GM23248 (cell line): Measurements from ENCODE around the gene WASF2. TPM values are rescaled to one million over a fixed set of nuclear protein-coding genes. Genes with fewer than 3 reads are reported as not detected.
"Not testable (repeated sequence)": the region's sequence is repeated elsewhere in the genome, so short reads cannot be mapped to it uniquely, and the experiment has no call there.

Experiments used
- DNase-seq: peaks from one replicate; pipeline ENCODE4 v3.0.0-alpha.2; 2015
- H2AFZ ChIP-seq: fragments of 200-600 bp; sonication (generic); 2 replicates; pipeline ENCODE4 v1.6.1; 2016; ENCODE audit warnings: antibody characterized with exemption
- H3F3A ChIP-seq: fragments of 200-600 bp; sonication (generic); 2 replicates; pipeline ENCODE4 v1.6.1; 2016; ENCODE audit warnings: mild to moderate bottlenecking, antibody characterized with exemption, mixed run types; ENCODE audit not compliant: insufficient read depth
- H3K27ac ChIP-seq: fragments of 200-600 bp; sonication (generic); 2 replicates; pipeline ENCODE4 v1.5.1; 2016; ENCODE audit warnings: mild to moderate bottlenecking
- H3K27me3 ChIP-seq: fragments of 200-600 bp; sonication (generic); replicated peaks from 2 replicates; pipeline ENCODE4 v1.6.1; 2016; ENCODE audit warnings: mild to moderate bottlenecking; ENCODE audit not compliant: insufficient read depth
- H3K36me3 ChIP-seq: fragments of 200-600 bp; sonication (generic); 2 replicates; pipeline ENCODE4 v1.6.1; 2016; ENCODE audit warnings: low read depth, mild to moderate bottlenecking
- H3K4me1 ChIP-seq: fragments of 200-600 bp; sonication (generic); 2 replicates; pipeline ENCODE4 v1.6.1; 2016; ENCODE audit warnings: mild to moderate bottlenecking; ENCODE audit not compliant: insufficient read depth
- H3K4me2 ChIP-seq: fragments of 200-600 bp; sonication (generic); one replicate; pipeline ENCODE4 v1.6.1; 2016; ENCODE audit warnings: mild to moderate bottlenecking; ENCODE audit not compliant: unreplicated experiment
- H3K4me3 ChIP-seq: fragments of 200-600 bp; sonication (generic); 2 replicates; pipeline ENCODE4 v1.5.1; 2016; ENCODE audit warnings: mild to moderate bottlenecking
- H3K79me2 ChIP-seq: fragments of 200-600 bp; sonication (generic); 2 replicates; pipeline ENCODE4 v1.6.1; 2016; ENCODE audit warnings: mild to moderate bottlenecking; ENCODE audit not compliant: insufficient read depth
- H3K9ac ChIP-seq: fragments of 200-600 bp; sonication (generic); 2 replicates; pipeline ENCODE4 v1.6.1; 2016; ENCODE audit warnings: mild to moderate bottlenecking
- H3K9me2 ChIP-seq: fragments of 200-600 bp; sonication (generic); 2 replicates; pipeline ENCODE4 v1.6.1; 2016; ENCODE audit warnings: mixed run types, mild to moderate bottlenecking, moderate library complexity; ENCODE audit not compliant: insufficient read depth
- H3K9me3 ChIP-seq: fragments of 200-600 bp; sonication (generic); one replicate; pipeline ENCODE4 v1.6.1; 2017; ENCODE audit warnings: low read depth
- H4K20me1 ChIP-seq: fragments of 200-600 bp; sonication (generic); 2 replicates; pipeline ENCODE4 v1.6.0; 2016; ENCODE audit not compliant: insufficient read depth
- EZH2 ChIP-seq: fragments of 200-600 bp; sonication (generic); IDR thresholded peaks from 2 replicates; pipeline ENCODE4 v1.6.1; 2018; ENCODE audit warnings: antibody characterized with exemption, mild to moderate bottlenecking; ENCODE audit not compliant: insufficient read depth, poor library complexity, severe bottlenecking
- EZH2phosphoT487 ChIP-seq: fragments of 200-600 bp; sonication (generic); IDR thresholded peaks from 2 replicates; pipeline ENCODE4 v1.6.1; 2018; ENCODE audit warnings: antibody characterized with exemption, moderate library complexity, mild to moderate bottlenecking, low read depth; ENCODE audit not compliant: insufficient read depth
- WGBS, 2 experiments: methylation state at CpG; one replicate each; pipeline ENCODE4 v1.1.6; 2015 to 2017; ENCODE audit warnings: low lambda C conversion rate in 2 of 2, low coverage in 1 of 2; ENCODE audit errors: missing lambda C conversion rate in 2 of 2; 5-methylcytosine and 5-hydroxymethylcytosine counted together
- in situ Hi-C: fragments of 300-500 bp; cut with MboI; formaldehyde crosslinking; loops from 2 replicates; pipeline ENCODE4 v1.15.0; 2020
- polyA plus RNA-seq: library from polyadenylated mRNA; unstranded; fragments of >200 nt; fragmentation: Nextera tagmentation; extraction: Ambion mirVana; gene quantifications from 2 replicates; pipeline ENCODE4 v1.2.1, GENCODE V29; 2016
- total RNA-seq: library from RNA; depleted of rRNA; stranded (reverse); fragments of >200 nt; shearing (Covaris generic); gene quantifications from 2 replicates; pipeline ENCODE4 v1.2.3, GENCODE V29; 2014

Gene WASF2
- total and polyA plus RNA-seq, 2 experiments from 2014 or later, result 19.3 to 118 TPM

- peak; percentile 78 for DNase-seq
- H3K27me3 ChIP-seq, result no peaks in the 10 kb centered on the region
- peak overlapping the region; percentile 90 for H3K4me3 ChIP-seq
- TF ChIP-seq EZH2phosphoT487 (no peak), EZH2 (no peak)
- peaks cover 6% of the 10 kb centered on the region; the same call in 1 of the 2 replicates for H3F3A ChIP-seq
- H3K9me3 ChIP-seq, result no peaks in the 10 kb centered on the region
- H4K20me1 ChIP-seq, result no peaks in the 10 kb centered on the region
- H3K36me3 ChIP-seq, result no peaks in the 10 kb centered on the region
- H3K9me2 ChIP-seq, result no peaks in the 10 kb centered on the region
- 2% methylated on average over 13 of the region's 13 CpGs for WGBS, 2 experiments
- H3K4me1 ChIP-seq, result peaks cover 12% of the 10 kb centered on the region
- peak overlapping the region; percentile 79 for H3K4me2 ChIP-seq
- no peaks in the 10 kb centered on the region for H3K79me2 ChIP-seq
- no peak overlapping the region for H3K27ac ChIP-seq
- in situ Hi-C loops, result loop anchor here (5.0 kb wide), 2 partner anchors 89 to 289 kb away; no protein-coding TSS in a partner anchor
- peak overlapping the region; percentile 84 for H3K9ac ChIP-seq
- H2AFZ ChIP-seq, result peak overlapping the region; percentile 81
Measured at GRCh38 chr1:27391511-27392095, 98.4 kb downstream of the WASF2 start.

GRCh38 chr1:27388337-27389005 lies 101.5 kb downstream of the WASF2 start:
- 48 to 63% methylated on average over 4 to 5 of the region's 5 CpGs for WGBS, 2 experiments
- no peak overlapping the region for H3K4me2 ChIP-seq
- peaks cover 6% of the 10 kb centered on the region; the same call in 1 of the 2 replicates for H3K4me1 ChIP-seq
- H4K20me1 ChIP-seq, result no peaks in the 10 kb centered on the region
- no peaks in the 10 kb centered on the region; the same call in 1 of the 2 replicates for H3F3A ChIP-seq
- TF ChIP-seq EZH2, result no peak
- no peak for TF ChIP-seq EZH2phosphoT487
- H3K27me3 ChIP-seq, result no peaks in the 10 kb centered on the region
- no peak overlapping the region for H3K4me3 ChIP-seq
- no peak overlapping the region for H3K9ac ChIP-seq
- no peaks in the 10 kb centered on the region for H3K79me2 ChIP-seq
- H3K9me3 ChIP-seq, result no peaks in the 10 kb centered on the region
- H3K9me2 ChIP-seq, result no peaks in the 10 kb centered on the region
- H2AFZ ChIP-seq, result no peak overlapping the region
- DNase-seq, result peak; percentile 39
- H3K27ac ChIP-seq, result no peak overlapping the region
- in situ Hi-C loops, result no loop called here
- no peaks in the 10 kb centered on the region for H3K36me3 ChIP-seq

- 85 to 89% methylated on average over 3 of the region's 3 CpGs for WGBS, 2 experiments
- in situ Hi-C loops, result not testable (repeated sequence)
Measured at GRCh38 chr1:27384797-27385196, 105.2 kb downstream of the WASF2 start.

GRCh38 chr1:27383661-27384060 lies 106.3 kb downstream of the WASF2 start:
- Histone ChIP-seq H3K27ac (no peak overlapping the region), H4K20me1 (no peaks in the 10 kb centered on the region), H3K9me2 (no peaks in the 10 kb centered on the region), H3K27me3 (no peaks in the 10 kb centered on the region), H3K36me3 (no peaks in the 10 kb centered on the region), H3K4me3 (no peak overlapping the region), H3K4me2 (no peak overlapping the region), H3K79me2 (no peaks in the 10 kb centered on the region), H3F3A (no peaks in the 10 kb centered on the region), H2AFZ (no peak overlapping the region), H3K9me3 (no peaks in the 10 kb centered on the region), H3K9ac (no peak overlapping the region), H3K4me1 (no peaks in the 10 kb centered on the region)
- no peak for DNase-seq
- in situ Hi-C loops, result no loop called here
- 98 to 99% methylated on average over 10 to 13 of the region's 13 CpGs for WGBS, 2 experiments
- TF ChIP-seq EZH2phosphoT487, result no peak
- no peak for TF ChIP-seq EZH2

More at GRCh38 chr1:27384797-27385196, 105.2 kb downstream of the WASF2 start:
- not testable (repeated sequence) for H3K4me3 ChIP-seq, H3K36me3 ChIP-seq, H3K9me2 ChIP-seq, H4K20me1 ChIP-seq, H3K27me3 ChIP-seq, H3K4me1 ChIP-seq, H3F3A ChIP-seq, H3K79me2 ChIP-seq, H3K9me3 ChIP-seq, H3K27ac ChIP-seq, H3K4me2 ChIP-seq, DNase-seq, H3K9ac ChIP-seq, H2AFZ ChIP-seq
